Activated CD4-positive, alpha-beta T cell treated with anti-CD3 and anti-CD28 coated beads, Interleukin-2, Interleukin-4, amounts not matched to agents 100 ng/mL and 50 ng/mL, durations not matched to agents 16 hours and 8 hours (primary cell): ENCODE results near the gene LPP.

Experiments used
- DNase-seq: peaks from one replicate; pipeline ENCODE4 v3.0.0-alpha.2; 2020; ENCODE audit warnings: low spot score

LPP gene

DNA sequence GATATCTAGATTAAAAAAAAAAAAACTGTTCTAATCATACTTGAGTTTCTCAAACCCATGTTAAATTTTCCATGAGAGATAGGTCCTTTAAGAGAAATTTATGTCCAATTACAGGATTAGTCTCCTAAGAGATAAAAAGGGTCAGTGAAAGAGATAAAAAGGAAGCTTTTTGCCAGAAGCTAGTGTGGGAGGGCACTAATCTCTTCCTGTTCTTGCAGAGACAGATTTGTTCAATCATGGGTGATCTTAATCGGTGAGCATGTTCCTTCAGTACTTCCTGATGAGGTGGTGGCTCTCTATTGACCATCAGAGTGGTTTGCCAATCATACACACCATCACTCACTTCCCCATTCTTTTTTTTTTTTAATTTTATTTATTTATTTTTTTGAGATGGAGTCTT, 16.9 kb upstream of the LPP start:
- DNase-seq: no peak

DNA sequence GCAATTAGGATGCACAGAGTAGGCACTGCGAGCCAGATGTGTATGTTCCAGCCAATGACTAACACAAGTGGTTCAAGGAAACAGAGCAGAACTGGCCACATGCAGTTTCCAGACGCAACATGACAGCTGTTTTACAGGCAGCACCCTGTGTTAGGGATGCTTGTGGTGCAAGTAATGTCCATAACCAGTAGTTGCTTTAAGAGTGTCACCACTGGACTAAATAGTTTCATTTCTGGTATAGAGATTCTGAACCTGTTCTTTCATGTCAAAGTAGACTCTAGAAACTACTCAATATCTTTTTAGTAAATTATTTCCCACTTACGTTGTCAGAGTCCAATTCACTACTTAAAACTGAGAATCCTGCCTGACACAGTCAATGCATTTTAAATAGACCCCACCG, 14.5 kb upstream of the LPP start:
- DNase-seq: no peak

- no peak for DNase-seq
Measured at GRCh38 chr3:188146219-188146618, 7.7 kb upstream of the LPP start.

DNA sequence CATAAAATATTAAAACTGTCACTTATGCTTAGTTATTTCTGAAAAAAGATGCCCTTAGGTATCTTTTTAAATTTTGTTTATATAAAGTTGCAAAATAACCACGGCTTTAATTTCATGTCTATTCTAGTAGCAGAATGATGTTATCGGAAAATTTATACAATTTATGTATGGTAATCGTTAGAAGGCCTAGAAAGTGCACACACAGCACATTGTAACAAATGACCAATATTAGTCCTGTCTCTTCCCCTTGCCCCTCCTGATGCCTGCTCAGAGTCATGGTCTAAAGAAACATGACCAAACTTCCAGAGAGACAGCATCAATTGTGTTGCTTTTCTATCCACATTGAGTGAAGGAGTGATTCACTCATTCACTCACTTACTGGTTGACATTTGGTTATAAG, 6.2 kb upstream of the LPP start:
- DNase-seq: no peak

DNA sequence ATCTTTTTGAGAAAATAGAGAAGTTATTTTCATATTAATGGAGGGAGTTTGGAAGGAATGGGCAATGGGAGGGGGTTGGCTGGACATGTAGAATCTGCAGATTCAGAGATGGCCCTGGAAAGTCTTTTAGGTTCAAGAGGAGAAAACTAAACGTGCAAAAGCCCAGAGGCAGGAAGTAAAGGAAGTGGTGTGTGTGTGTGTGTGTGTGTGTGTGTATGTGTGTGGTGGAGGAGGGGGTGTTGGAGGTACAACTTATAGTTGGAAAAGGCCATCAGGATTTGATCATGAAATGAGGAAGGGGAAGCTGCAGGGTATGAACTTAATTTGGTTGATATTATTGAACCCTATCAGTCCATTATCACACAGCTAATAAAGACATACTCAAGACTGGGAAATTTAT, 5.6 kb upstream of the LPP start:
- no peak for DNase-seq

GRCh38 chr3:188149587-188149986, 4.4 kb upstream of the LPP start:
- DNase-seq: no peak

GRCh38 chr3:188150982-188151381, 3.0 kb upstream of the LPP start:
- no peak for DNase-seq

GRCh38 chr3:188151438-188151837, 2.5 kb upstream of the LPP start:
- no peak for DNase-seq

GRCh38 chr3:188152660-188153436, 1.1 kb upstream of the LPP start:
- no peak for DNase-seq

DNA sequence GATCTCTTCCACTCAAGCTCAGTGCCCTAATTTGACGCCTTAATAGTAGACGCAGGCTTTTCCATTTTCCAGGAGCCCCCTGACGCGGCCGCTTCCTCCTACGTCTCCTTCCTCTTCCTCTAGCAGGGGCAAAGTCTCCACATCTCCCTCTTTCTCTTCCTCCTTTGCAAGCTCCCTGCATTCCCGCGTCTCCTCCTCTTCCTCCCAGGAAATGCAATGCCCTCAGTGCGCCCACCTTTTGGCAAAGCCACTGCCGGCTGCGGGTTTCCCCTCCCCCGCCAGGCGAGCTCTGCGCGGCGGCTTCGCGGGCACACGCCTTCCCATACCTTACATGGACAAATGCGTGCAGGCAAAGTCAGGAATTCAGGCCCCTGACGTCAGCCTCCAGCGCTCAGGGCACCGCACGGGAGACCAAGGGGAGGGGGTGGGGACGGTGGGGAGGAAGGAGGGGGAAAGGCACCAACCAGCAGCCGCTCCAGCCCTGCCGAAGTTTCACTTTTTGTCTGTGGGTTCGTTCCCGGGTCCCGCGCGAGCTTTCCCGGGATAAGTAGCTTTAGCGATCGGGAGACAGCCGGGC, 432 bp upstream of the LPP start:
- DNase-seq: peak; percentile 48

GRCh38 chr3:188154809-188155574, 1.0 kb downstream of the LPP start:
- no peak for DNase-seq

- peak; percentile 69 for DNase-seq
Measured at GRCh38 chr3:188156056-188156455, 2.1 kb downstream of the LPP start.

DNA sequence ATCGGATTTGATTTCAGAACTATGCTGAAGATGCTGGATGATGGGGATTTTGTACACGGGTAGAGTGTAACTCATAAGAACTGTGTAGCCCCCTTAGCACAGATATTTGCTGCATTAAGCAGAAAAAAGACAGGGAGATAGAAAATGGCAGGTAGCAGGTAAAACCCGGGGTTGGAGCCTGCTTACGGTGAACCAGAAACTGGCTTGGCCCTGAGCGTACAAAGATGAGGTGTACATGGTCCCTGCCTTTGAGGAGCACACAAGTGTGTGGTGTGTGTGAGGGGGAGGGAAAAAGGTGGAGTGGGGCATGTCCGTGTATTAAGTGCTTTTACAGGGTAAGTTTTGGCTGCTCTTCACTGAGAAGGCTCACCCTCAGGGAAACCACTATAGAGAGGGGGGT, 3.5 kb downstream of the LPP start:
- no peak for DNase-seq

GRCh38 chr3:188157971-188158370, 4.0 kb downstream of the LPP start:
- no peak for DNase-seq

GRCh38 chr3:188158731-188159310, 4.9 kb downstream of the LPP start:
- peak; percentile 46 for DNase-seq

- DNase-seq: no peak
Measured at GRCh38 chr3:188160751-188161150, 6.8 kb downstream of the LPP start.

DNA sequence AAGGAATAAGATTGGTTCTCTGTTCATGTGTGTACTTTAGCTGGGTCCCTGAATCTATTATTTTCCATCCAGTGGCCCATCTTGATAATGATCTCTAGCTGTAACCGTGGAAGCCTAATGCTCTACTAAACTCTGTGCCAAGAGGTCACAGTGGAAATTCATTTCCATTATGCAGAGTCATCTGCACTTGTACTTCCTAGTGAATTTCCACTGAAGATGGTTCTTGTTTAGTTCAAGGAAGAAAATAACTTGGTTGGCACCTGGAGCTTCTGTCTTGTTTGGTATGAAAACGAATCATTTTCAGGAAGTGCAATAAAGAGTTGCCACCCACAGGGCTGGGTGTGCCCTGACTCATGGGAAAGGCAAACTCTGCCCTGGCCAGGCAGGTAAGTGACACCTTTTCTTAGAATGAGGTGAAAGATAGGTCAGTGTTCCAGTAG, 10.3 kb downstream of the LPP start:
- DNase-seq: no peak

GRCh38 chr3:188165596-188165995, 11.6 kb downstream of the LPP start:
- peak; percentile 65 for DNase-seq

GRCh38 chr3:188166441-188166840, 12.5 kb downstream of the LPP start:
- DNase-seq: no peak

DNA sequence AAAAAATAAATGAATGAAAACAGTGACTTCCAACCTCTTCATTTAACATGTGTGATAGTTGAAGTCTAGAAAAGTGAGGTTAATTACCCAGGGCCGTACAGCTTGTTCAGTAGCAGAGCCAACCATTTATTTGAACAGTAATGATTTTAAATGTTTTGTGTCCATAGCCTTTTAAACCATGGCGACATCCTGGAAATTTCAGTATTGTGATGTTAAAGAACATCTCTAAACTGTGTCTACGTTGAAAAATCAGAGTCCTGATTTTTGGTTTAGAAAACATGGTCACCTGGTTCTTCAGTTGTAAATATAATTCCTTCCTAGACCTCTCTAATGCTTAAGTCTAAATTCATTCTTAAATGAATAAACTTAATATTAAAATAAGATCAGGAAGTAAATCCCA, 14.2 kb downstream of the LPP start:
- no peak for DNase-seq

DNA sequence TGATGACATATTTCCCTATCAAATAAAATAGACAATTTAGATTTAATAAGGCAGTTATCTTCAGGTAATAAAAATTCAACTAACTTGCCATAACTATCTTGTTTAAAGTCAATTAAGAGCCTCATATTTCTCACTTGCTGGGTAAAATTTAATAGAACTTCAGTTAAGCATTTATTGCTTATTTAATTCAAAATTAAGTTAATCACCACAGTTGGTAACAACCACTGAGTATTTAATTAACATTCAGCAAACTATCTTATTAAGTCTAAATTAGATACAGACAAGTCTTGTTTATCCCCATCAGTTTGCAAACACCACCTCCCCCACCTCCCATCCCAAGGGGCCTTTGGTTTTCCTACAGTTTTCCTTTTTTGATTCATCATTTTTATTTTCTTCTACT, 14.7 kb downstream of the LPP start:
- no peak for DNase-seq

DNA sequence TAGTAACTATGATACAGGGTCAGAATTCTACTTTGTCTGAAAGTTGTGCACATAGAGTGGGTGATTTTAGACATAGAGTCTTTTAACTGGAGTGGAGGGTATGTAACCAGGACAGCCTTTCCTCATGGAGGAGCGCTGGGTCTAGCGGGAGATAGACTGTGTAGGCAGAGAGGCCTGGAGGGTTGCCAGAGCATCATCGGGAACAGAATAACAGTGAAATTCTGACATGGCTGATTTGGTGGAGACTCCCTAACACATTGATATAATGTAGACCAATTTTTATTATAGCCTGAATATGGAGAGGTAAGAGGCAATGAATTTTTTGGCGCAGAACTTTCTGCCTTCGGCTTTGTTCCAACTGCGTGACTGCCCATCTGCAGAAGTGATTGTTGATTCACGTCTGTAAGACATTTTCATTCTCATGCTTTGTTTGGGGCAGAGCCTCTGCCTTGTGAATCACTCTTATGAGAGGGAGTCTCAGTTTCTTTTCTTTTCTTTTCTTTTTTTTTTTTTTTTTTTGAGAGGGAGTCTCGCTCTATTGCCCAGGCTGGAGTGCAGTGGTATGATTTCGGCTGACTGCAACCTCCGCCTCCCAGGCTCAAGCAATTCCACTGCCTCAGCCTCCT, 16.0 kb downstream of the LPP start:
- DNase-seq: no peak
